ENCODE measurements around the gene DDX18. TPM values are rescaled to one million over a fixed set of nuclear protein-coding genes. Genes with fewer than 3 reads are reported as not detected.
"Not testable (repeated sequence)": the region's sequence is repeated elsewhere in the genome, so short reads cannot be mapped to it uniquely, and the experiment has no call there.

The DDX18 gene
- polyA plus RNA-seq (ENCODE audit: insufficient read length in 4 of 4): 10 to 100 TPM; 59.6 to 84.7 (median 74.5) TPM

GRCh38 chr2:117814417-117815264, at the start of gene DDX18:
Gene DDX18, plus strand, starts transcription at chr2:117814691. Its CDS starts 87 bp downstream, at chr2:117814778.
- peak; percentile 93 to 98 (median 96) for DNase-seq (ENCODE audit: low read depth in 4 of 4, low spot score in 3 of 4)

GRCh38 chr2:117770730-117771129, 43.8 kb upstream of the DDX18 start:
- no peak for DNase-seq (ENCODE audit: low read depth in 4 of 4, low spot score in 3 of 4)

DNA sequence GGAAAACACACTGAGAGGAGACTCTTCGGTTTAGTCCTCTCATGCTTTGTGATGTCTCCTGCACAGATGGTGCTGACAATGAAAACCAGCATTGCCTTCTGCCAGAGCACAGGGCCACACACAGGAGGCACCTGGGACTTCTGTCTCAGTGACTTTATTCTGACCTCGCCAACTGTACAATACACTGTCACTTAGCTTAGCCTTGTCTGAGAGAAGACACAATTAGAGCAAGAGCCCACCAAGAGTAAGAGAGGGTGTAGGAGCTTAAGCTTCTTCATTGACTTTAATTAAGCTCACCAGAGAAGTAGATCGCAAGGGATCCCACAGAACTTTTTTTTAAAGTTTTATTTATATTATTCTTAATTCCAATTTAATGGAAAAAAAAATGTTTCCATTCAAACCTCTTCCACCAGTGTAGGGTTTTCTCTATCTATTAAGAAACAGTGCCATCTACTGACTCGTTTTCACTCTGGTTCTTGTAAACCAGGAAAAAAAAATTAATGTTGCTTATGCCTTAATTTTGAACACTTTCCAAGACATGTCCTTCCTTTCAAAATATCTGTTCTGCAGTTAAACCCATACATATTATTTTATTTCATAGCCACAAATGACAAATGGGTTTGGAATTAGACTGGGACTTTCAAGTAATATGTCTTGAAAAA, 42.4 kb upstream of the DDX18 start:
- no peak for DNase-seq (ENCODE audit: low read depth in 4 of 4, low spot score in 3 of 4)

DNA sequence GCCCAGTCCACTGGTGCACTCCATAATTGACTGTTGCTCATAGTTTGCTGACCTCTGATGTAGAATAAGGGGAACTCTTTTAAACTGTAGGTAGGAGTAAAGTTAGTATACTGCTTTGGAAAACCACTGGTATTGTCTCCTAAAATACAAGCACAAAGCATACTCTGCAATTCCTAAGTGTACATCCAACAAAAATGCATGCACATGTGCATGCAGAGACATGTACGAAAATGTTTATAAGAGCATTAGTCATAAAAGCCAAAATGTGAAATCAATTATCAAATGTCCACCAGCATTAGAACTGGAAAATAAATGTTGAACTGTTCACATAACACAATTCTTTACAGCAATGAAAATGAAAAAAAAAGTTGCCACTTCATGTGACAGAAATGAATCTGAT, 39.8 kb upstream of the DDX18 start:
- DNase-seq (ENCODE audit: low read depth in 4 of 4, low spot score in 3 of 4): no peak

GRCh38 chr2:117775703-117776219, 38.7 kb upstream of the DDX18 start:
- no peak for DNase-seq (ENCODE audit: low read depth in 4 of 4, low spot score in 3 of 4)

- DNase-seq (ENCODE audit: low read depth in 4 of 4, low spot score in 3 of 4): no peak
Measured at GRCh38 chr2:117776888-117777287, 37.6 kb upstream of the DDX18 start.

GRCh38 chr2:117785740-117786139, 28.8 kb upstream of the DDX18 start:
- DNase-seq (ENCODE audit: low read depth in 4 of 4, low spot score in 3 of 4): no peak

GRCh38 chr2:117786520-117786919, 28.0 kb upstream of the DDX18 start:
- no peak for DNase-seq (ENCODE audit: low read depth in 4 of 4, low spot score in 3 of 4)

DNA sequence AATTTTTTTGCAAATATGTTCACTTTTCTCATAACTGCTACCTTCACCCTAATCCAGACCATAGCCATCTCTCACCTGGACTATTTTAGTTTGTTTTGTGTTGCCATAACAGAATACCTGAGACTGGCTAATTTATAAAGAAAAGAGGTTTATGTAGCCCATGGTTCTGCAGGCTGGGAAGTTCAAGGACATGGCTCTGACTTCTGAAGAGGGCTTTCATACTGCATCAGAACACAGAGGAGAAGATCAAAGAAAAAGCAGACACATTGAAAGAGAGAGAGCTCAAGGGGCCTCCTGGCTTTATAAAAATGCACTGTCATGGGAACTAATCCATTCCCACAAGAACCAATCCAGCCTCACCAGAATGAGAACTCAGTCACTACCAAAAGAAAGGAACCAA, 25.0 kb upstream of the DDX18 start:
- DNase-seq (ENCODE audit: low read depth in 4 of 4, low spot score in 3 of 4): no peak

DNA sequence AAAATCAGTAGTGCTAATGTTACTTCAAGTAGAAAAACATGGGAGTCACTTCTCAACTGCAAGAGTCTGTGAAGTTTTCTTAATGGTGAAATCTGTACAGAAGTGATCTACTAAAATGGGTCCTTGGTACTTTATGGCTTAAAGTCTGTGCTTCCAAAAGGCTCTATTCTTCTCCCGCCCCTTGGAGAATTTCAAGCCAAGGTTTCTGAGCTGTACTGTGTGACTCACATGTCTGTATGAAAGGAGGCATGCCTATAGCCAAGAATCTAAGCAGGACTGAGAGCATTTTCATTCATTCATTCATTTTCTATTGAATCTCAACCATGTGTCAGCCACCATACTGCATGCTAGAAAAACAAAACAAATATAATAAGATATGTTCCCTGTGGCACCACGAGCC, 19.8 kb upstream of the DDX18 start:
- no peak for DNase-seq (ENCODE audit: low read depth in 4 of 4, low spot score in 3 of 4)

- DNase-seq (ENCODE audit: low read depth in 4 of 4, low spot score in 3 of 4): no peak
Measured at GRCh38 chr2:117801826-117802225, 12.7 kb upstream of the DDX18 start.

- not testable (repeated sequence) for DNase-seq (ENCODE audit: low read depth in 4 of 4, low spot score in 3 of 4)
Measured at GRCh38 chr2:117803644-117804325, 10.7 kb upstream of the DDX18 start.

- no peak for DNase-seq (ENCODE audit: low read depth in 4 of 4, low spot score in 3 of 4)
Measured at GRCh38 chr2:117812443-117812842, 2.0 kb upstream of the DDX18 start.

GRCh38 chr2:117815946-117816345, 1.5 kb downstream of the DDX18 start:
- no peak for DNase-seq (ENCODE audit: low read depth in 4 of 4, low spot score in 3 of 4)

- DNase-seq (ENCODE audit: low read depth in 4 of 4, low spot score in 3 of 4): no peak
Measured at GRCh38 chr2:117818921-117819320, 4.4 kb downstream of the DDX18 start.

- no peak for DNase-seq (ENCODE audit: low read depth in 4 of 4, low spot score in 3 of 4)
Measured at GRCh38 chr2:117820444-117820843, 6.0 kb downstream of the DDX18 start.

GRCh38 chr2:117825437-117825836, 10.9 kb downstream of the DDX18 start:
- DNase-seq (ENCODE audit: low read depth in 4 of 4, low spot score in 3 of 4): no peak

- not testable (repeated sequence) for DNase-seq (ENCODE audit: low read depth in 4 of 4, low spot score in 3 of 4)
Measured at GRCh38 chr2:117827464-117827863, 13.0 kb downstream of the DDX18 start.

- no peak for DNase-seq (ENCODE audit: low read depth in 4 of 4, low spot score in 3 of 4)
Measured at GRCh38 chr2:117828870-117829269, 14.4 kb downstream of the DDX18 start.

GRCh38 chr2:117832332-117832731, 17.8 kb downstream of the DDX18 start:
- DNase-seq (ENCODE audit: low read depth in 4 of 4, low spot score in 3 of 4): no peak
